Vagina (tissue), 2 donors: ENCODE data around the gene NMNAT3.

ENCODE experiments used
- POLR2AphosphoS5 ChIP-seq, 2 donors: sonication (generic); formaldehyde crosslinking; IDR thresholded peaks; one replicate each; pipeline ENCODE4 v1.9.0; 2017; ENCODE audit warnings: antibody characterized with exemption in 2 of 2, mild to moderate bottlenecking in 2 of 2, low read depth in 1 of 2; ENCODE audit not compliant: insufficient read depth in 1 of 2
- TF ChIP-seq, protein P1 (sequence below), 3 experiments: fragments of 450-650 bp in 2 of 3; fragments of 200-600 bp in 1 of 3; sonication (generic) in 1 of 3; IDR thresholded peaks; one replicate each; pipeline ENCODE4 v1.5.1; 2017 to 2019; ENCODE audit warnings: antibody characterized with exemption in 3 of 3, mild to moderate bottlenecking in 2 of 3, moderate library complexity in 2 of 3

- TF ChIP-seq POLR2AphosphoS5 (IDR thresholded peaks at IDR 0.05; ENCODE audit: insufficient read depth in 1 of 2, low read depth in 1 of 2), result no peak
- TF ChIP-seq, protein P1, sequence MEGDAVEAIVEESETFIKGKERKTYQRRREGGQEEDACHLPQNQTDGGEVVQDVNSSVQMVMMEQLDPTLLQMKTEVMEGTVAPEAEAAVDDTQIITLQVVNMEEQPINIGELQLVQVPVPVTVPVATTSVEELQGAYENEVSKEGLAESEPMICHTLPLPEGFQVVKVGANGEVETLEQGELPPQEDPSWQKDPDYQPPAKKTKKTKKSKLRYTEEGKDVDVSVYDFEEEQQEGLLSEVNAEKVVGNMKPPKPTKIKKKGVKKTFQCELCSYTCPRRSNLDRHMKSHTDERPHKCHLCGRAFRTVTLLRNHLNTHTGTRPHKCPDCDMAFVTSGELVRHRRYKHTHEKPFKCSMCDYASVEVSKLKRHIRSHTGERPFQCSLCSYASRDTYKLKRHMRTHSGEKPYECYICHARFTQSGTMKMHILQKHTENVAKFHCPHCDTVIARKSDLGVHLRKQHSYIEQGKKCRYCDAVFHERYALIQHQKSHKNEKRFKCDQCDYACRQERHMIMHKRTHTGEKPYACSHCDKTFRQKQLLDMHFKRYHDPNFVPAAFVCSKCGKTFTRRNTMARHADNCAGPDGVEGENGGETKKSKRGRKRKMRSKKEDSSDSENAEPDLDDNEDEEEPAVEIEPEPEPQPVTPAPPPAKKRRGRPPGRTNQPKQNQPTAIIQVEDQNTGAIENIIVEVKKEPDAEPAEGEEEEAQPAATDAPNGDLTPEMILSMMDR (IDR thresholded peaks at IDR 0.05), result no peak
Observed at GRCh38 chr3:139521144-139521543, 156.6 kb downstream of the NMNAT3 start.
